ENCODE results near the gene PLEK. TPM values are rescaled to one million over a fixed set of nuclear protein-coding genes. Genes with fewer than 3 reads are reported as not detected.
"Not testable (repeated sequence)": the region's sequence is repeated elsewhere in the genome, so short reads cannot be mapped to it uniquely, and the experiment has no call there.

Gene PLEK
- total RNA-seq, 1 donor from 2014 or later, result 9.4 TPM

- H3K27ac ChIP-seq (ENCODE audit: low read depth, low read length), result no peak overlapping the region
- H3K9me3 ChIP-seq (ENCODE audit: control insufficient read depth in 3 of 3, low read length in 3 of 3), result no peaks in the 10 kb centered on the region
- no peak overlapping the region for H3K9ac ChIP-seq (ENCODE audit: low read depth in 1 of 3, low read length in 3 of 3)
These were observed 67.9 kb downstream of the PLEK start for GRCh38 chr2:68432696-68433658.

GRCh38 chr2:68434981-68435380, 69.9 kb downstream of the PLEK start:
- Histone ChIP-seq H3K4me3 (ENCODE audit: low read length in 3 of 3) (no peak overlapping the region), H3K9ac (ENCODE audit: low read depth in 1 of 3, low read length in 3 of 3) (no peak overlapping the region), H3K27me3 (ENCODE audit: control insufficient read depth in 3 of 3, insufficient read depth in 3 of 3, low read length in 3 of 3) (peaks cover 0 to 2% (median 0%) of the 10 kb centered on the region in 3 donors), H3K4me1 (ENCODE audit: control insufficient read depth in 3 of 3, insufficient read depth in 3 of 3, low read length in 3 of 3) (peaks cover 8 to 14% (median 9%) of the 10 kb centered on the region in 3 donors), H3K27ac (ENCODE audit: low read depth, low read length) (no peak overlapping the region), H3K9me3 (ENCODE audit: control insufficient read depth in 3 of 3, low read length in 3 of 3) (no peaks in the 10 kb centered on the region), H3K36me3 (ENCODE audit: control insufficient read depth in 3 of 3, insufficient read depth in 3 of 3, low read length in 3 of 3) (no peaks in the 10 kb centered on the region)

More at GRCh38 chr2:68432696-68433658, 67.9 kb downstream of the PLEK start:
- Histone ChIP-seq H3K27me3 (ENCODE audit: control insufficient read depth in 3 of 3, insufficient read depth in 3 of 3, low read length in 3 of 3) (peaks cover 0 to 2% (median 0%) of the 10 kb centered on the region in 3 donors), H3K36me3 (ENCODE audit: control insufficient read depth in 3 of 3, insufficient read depth in 3 of 3, low read length in 3 of 3) (no peaks in the 10 kb centered on the region), H3K4me1 (ENCODE audit: control insufficient read depth in 3 of 3, insufficient read depth in 3 of 3, low read length in 3 of 3) (peaks cover 8 to 14% (median 9%) of the 10 kb centered on the region in 3 donors), H3K4me3 (ENCODE audit: low read length in 3 of 3) (no peak overlapping the region)

- Histone ChIP-seq H3K36me3 (ENCODE audit: control insufficient read depth in 3 of 3, insufficient read depth in 3 of 3, low read length in 3 of 3) (no peaks in the 10 kb centered on the region), H3K27me3 (ENCODE audit: control insufficient read depth in 3 of 3, insufficient read depth in 3 of 3, low read length in 3 of 3) (peaks cover 0 to 2% (median 0%) of the 10 kb centered on the region in 3 donors), H3K9me3 (ENCODE audit: control insufficient read depth in 3 of 3, low read length in 3 of 3) (no peaks in the 10 kb centered on the region), H3K9ac (ENCODE audit: low read depth in 1 of 3, low read length in 3 of 3) (no peak overlapping the region), H3K4me3 (ENCODE audit: low read length in 3 of 3) (no peak overlapping the region), H3K27ac (ENCODE audit: low read depth, low read length) (no peak overlapping the region), H3K4me1 (ENCODE audit: control insufficient read depth in 3 of 3, insufficient read depth in 3 of 3, low read length in 3 of 3) (peaks cover 8 to 17% (median 9%) of the 10 kb centered on the region in 3 donors)
These were observed 70.5 kb downstream of the PLEK start for GRCh38 chr2:68435615-68436014.

GRCh38 chr2:68436270-68436669, 71.2 kb downstream of the PLEK start:
- no peaks in the 10 kb centered on the region for H3K36me3 ChIP-seq (ENCODE audit: control insufficient read depth in 3 of 3, insufficient read depth in 3 of 3, low read length in 3 of 3)
- no peaks in the 10 kb centered on the region for H3K9me3 ChIP-seq (ENCODE audit: control insufficient read depth in 3 of 3, low read length in 3 of 3)
- no peak overlapping the region for H3K4me3 ChIP-seq (ENCODE audit: low read length in 3 of 3)
- H3K27me3 ChIP-seq (ENCODE audit: control insufficient read depth in 3 of 3, insufficient read depth in 3 of 3, low read length in 3 of 3), result peaks cover 0 to 2% (median 0%) of the 10 kb centered on the region in 3 donors
- H3K27ac ChIP-seq (ENCODE audit: low read depth, low read length), result no peak overlapping the region
- H3K9ac ChIP-seq (ENCODE audit: low read depth in 1 of 3, low read length in 3 of 3), result no peak overlapping the region
- peaks cover 8 to 19% (median 9%) of the 10 kb centered on the region in 3 donors for H3K4me1 ChIP-seq (ENCODE audit: control insufficient read depth in 3 of 3, insufficient read depth in 3 of 3, low read length in 3 of 3)

GRCh38 chr2:68438455-68439303, 73.6 kb downstream of the PLEK start:
- Histone ChIP-seq H3K4me1 (ENCODE audit: control insufficient read depth in 3 of 3, insufficient read depth in 3 of 3, low read length in 3 of 3) (peaks cover 8 to 22% (median 13%) of the 10 kb centered on the region in 3 donors), H3K36me3 (ENCODE audit: control insufficient read depth in 3 of 3, insufficient read depth in 3 of 3, low read length in 3 of 3) (no peaks in the 10 kb centered on the region), H3K27me3 (ENCODE audit: control insufficient read depth in 3 of 3, insufficient read depth in 3 of 3, low read length in 3 of 3) (no peaks in the 10 kb centered on the region), H3K27ac (ENCODE audit: low read depth, low read length) (no peak overlapping the region), H3K9me3 (ENCODE audit: control insufficient read depth in 3 of 3, low read length in 3 of 3) (no peaks in the 10 kb centered on the region), H3K4me3 (ENCODE audit: low read length in 3 of 3) (no peak overlapping the region), H3K9ac (ENCODE audit: low read depth in 1 of 3, low read length in 3 of 3) (no peak overlapping the region)

- no peaks in the 10 kb centered on the region for H3K27me3 ChIP-seq (ENCODE audit: control insufficient read depth in 3 of 3, insufficient read depth in 3 of 3, low read length in 3 of 3)
- H3K4me3 ChIP-seq (ENCODE audit: low read length in 3 of 3), result no peak overlapping the region
- H3K4me1 ChIP-seq (ENCODE audit: control insufficient read depth in 3 of 3, insufficient read depth in 3 of 3, low read length in 3 of 3), result peaks cover 4 to 13% (median 10%) of the 10 kb centered on the region in 3 donors
- no peaks in the 10 kb centered on the region for H3K9me3 ChIP-seq (ENCODE audit: control insufficient read depth in 3 of 3, low read length in 3 of 3)
- no peaks in the 10 kb centered on the region for H3K36me3 ChIP-seq (ENCODE audit: control insufficient read depth in 3 of 3, insufficient read depth in 3 of 3, low read length in 3 of 3)
- no peak overlapping the region for H3K27ac ChIP-seq (ENCODE audit: low read depth, low read length)
- no peak overlapping the region for H3K9ac ChIP-seq (ENCODE audit: low read depth in 1 of 3, low read length in 3 of 3)
These were observed 76.3 kb downstream of the PLEK start for GRCh38 chr2:68441179-68441993.

GRCh38 chr2:68441994-68442322, 76.9 kb downstream of the PLEK start:
- Histone ChIP-seq H3K27ac (ENCODE audit: low read depth, low read length) (no peak overlapping the region), H3K27me3 (ENCODE audit: control insufficient read depth in 3 of 3, insufficient read depth in 3 of 3, low read length in 3 of 3) (no peaks in the 10 kb centered on the region), H3K36me3 (ENCODE audit: control insufficient read depth in 3 of 3, insufficient read depth in 3 of 3, low read length in 3 of 3) (no peaks in the 10 kb centered on the region), H3K4me3 (ENCODE audit: low read length in 3 of 3) (no peak overlapping the region), H3K9me3 (ENCODE audit: control insufficient read depth in 3 of 3, low read length in 3 of 3) (no peaks in the 10 kb centered on the region), H3K9ac (ENCODE audit: low read depth in 1 of 3, low read length in 3 of 3) (no peak overlapping the region), H3K4me1 (ENCODE audit: control insufficient read depth in 3 of 3, insufficient read depth in 3 of 3, low read length in 3 of 3) (peaks cover 0 to 8% (median 4%) of the 10 kb centered on the region in 3 donors)

- not testable (repeated sequence) for H3K4me1 ChIP-seq (ENCODE audit: control insufficient read depth in 3 of 3, insufficient read depth in 3 of 3, low read length in 3 of 3); H3K9me3 ChIP-seq (ENCODE audit: control insufficient read depth in 3 of 3, low read length in 3 of 3); H3K27ac ChIP-seq (ENCODE audit: low read depth, low read length); H3K4me3 ChIP-seq (ENCODE audit: low read length in 3 of 3); H3K9ac ChIP-seq (ENCODE audit: low read depth in 1 of 3, low read length in 3 of 3); H3K27me3 ChIP-seq (ENCODE audit: control insufficient read depth in 3 of 3, insufficient read depth in 3 of 3, low read length in 3 of 3); H3K36me3 ChIP-seq (ENCODE audit: control insufficient read depth in 3 of 3, insufficient read depth in 3 of 3, low read length in 3 of 3)
These were observed 81.3 kb downstream of the PLEK start for GRCh38 chr2:68446425-68446824.

All from skeletal muscle tissue (tissue), 4 donors.